ENCODE measurements around the gene FAM81B.

DNA sequence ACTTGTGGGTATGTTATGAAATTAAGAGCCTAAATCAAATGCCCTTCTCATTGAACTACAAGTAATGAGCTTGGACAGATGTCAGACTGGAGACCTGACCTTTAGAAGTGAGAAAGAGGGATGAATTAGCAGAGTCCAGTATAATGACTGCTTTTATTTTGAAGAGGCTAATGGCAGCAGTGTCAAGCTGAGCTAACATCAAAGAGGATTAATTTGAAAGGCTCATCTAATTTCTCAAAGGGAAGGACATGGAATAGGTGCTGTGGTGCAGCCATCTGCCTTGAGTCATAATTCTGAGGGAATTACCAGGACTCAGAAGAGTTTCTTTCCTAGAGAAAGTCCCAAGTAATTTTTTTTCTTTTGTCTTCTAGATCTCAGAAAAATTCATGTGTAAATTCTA is 57.6 kb downstream of the FAM81B start:
- TF ChIP-seq POLR2A (IDR thresholded peaks at IDR 0.05) (no peak), POLR2AphosphoS5 (IDR thresholded peaks at IDR 0.05) (no peak), EP300 (IDR thresholded peaks at IDR 0.05) (no peak)
- TF ChIP-seq, protein P1, sequence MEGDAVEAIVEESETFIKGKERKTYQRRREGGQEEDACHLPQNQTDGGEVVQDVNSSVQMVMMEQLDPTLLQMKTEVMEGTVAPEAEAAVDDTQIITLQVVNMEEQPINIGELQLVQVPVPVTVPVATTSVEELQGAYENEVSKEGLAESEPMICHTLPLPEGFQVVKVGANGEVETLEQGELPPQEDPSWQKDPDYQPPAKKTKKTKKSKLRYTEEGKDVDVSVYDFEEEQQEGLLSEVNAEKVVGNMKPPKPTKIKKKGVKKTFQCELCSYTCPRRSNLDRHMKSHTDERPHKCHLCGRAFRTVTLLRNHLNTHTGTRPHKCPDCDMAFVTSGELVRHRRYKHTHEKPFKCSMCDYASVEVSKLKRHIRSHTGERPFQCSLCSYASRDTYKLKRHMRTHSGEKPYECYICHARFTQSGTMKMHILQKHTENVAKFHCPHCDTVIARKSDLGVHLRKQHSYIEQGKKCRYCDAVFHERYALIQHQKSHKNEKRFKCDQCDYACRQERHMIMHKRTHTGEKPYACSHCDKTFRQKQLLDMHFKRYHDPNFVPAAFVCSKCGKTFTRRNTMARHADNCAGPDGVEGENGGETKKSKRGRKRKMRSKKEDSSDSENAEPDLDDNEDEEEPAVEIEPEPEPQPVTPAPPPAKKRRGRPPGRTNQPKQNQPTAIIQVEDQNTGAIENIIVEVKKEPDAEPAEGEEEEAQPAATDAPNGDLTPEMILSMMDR (IDR thresholded peaks at IDR 0.05) = no peak

Data from sigmoid colon (tissue), 4 donors.